ENCODE measurements around the gene KSR2.

DNA sequence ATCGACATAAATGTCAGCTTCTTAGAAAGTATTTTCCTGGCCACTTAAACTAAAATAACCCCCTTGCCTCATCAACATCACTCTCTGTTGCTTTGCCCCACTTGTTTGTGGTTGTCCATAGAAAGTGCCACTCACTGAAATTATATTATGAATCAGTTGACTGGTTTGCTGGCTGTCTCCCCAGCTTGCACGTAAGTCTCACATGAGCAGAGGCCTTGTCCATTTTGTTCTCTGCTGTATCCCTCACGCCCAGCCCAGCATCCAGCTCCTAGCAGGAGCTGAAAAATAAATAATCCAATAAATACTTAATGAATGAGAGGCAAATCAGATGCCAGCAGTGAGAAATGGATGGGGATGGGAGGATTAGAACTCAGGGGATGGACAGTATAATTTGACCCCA is 159.3 kb downstream of the KSR2 start:
- TF ChIP-seq, protein P1, sequence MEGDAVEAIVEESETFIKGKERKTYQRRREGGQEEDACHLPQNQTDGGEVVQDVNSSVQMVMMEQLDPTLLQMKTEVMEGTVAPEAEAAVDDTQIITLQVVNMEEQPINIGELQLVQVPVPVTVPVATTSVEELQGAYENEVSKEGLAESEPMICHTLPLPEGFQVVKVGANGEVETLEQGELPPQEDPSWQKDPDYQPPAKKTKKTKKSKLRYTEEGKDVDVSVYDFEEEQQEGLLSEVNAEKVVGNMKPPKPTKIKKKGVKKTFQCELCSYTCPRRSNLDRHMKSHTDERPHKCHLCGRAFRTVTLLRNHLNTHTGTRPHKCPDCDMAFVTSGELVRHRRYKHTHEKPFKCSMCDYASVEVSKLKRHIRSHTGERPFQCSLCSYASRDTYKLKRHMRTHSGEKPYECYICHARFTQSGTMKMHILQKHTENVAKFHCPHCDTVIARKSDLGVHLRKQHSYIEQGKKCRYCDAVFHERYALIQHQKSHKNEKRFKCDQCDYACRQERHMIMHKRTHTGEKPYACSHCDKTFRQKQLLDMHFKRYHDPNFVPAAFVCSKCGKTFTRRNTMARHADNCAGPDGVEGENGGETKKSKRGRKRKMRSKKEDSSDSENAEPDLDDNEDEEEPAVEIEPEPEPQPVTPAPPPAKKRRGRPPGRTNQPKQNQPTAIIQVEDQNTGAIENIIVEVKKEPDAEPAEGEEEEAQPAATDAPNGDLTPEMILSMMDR (IDR thresholded peaks at IDR 0.05), result no peak
- no peak for TF ChIP-seq EP300 (IDR thresholded peaks at IDR 0.05)
